GM23338 (cell line): ENCODE results near the gene FANCC. TPM values are rescaled to one million over a fixed set of nuclear protein-coding genes. Genes with fewer than 3 reads are reported as not detected.

Source experiments
- ATAC-seq: fragments of 200-7000 bp; cut with Tn5 transposase; 3 replicates; pipeline ENCODE4 v1.9.1; 2020
- DNase-seq: peaks from one replicate; pipeline ENCODE4 v3.0.0-alpha.2; 2015; ENCODE audit warnings: low spot score
- H2AFZ ChIP-seq: fragments of 200-600 bp; sonication (generic); 2 replicates; pipeline ENCODE4 v1.8.0; 2016; ENCODE audit warnings: antibody characterized with exemption, mild to moderate bottlenecking, moderate library complexity
- H3F3A ChIP-seq: fragments of 200-600 bp; sonication (generic); replicated peaks from 2 replicates; pipeline ENCODE4 v1.8.0; 2017; ENCODE audit warnings: antibody characterized with exemption, mixed run types, low read depth
- H3K27ac ChIP-seq: fragments of 200-600 bp; sonication (generic); 2 replicates; pipeline ENCODE4 v1.6.1; 2016; ENCODE audit warnings: low read depth
- H3K27me3 ChIP-seq: fragments of 200-600 bp; sonication (generic); 2 replicates; pipeline ENCODE4 v1.8.0; 2016; ENCODE audit warnings: mild to moderate bottlenecking, mixed run types, moderate library complexity; ENCODE audit not compliant: insufficient read depth
- H3K36me3 ChIP-seq: fragments of 200-600 bp; sonication (generic); 2 replicates; pipeline ENCODE4 v1.8.0; 2016; ENCODE audit warnings: mild to moderate bottlenecking; ENCODE audit not compliant: insufficient read depth
- H3K4me1 ChIP-seq: fragments of 200-600 bp; sonication (generic); 2 replicates; pipeline ENCODE4 v1.8.0; 2016; ENCODE audit warnings: mild to moderate bottlenecking, moderate library complexity; ENCODE audit not compliant: insufficient read depth
- H3K4me2 ChIP-seq: fragments of 200-600 bp; sonication (generic); 2 replicates; pipeline ENCODE4 v1.7.1; 2017; ENCODE audit warnings: mixed run types
- H3K4me3 ChIP-seq: fragments of 200-600 bp; sonication (generic); 2 replicates; pipeline ENCODE4 v1.6.1; 2016; ENCODE audit warnings: mixed run types
- H3K79me2 ChIP-seq: fragments of 200-600 bp; sonication (generic); replicated peaks from 2 replicates; pipeline ENCODE4 v1.8.0; 2017; ENCODE audit warnings: mild to moderate bottlenecking; ENCODE audit not compliant: insufficient read depth
- H3K9me2 ChIP-seq: fragments of 200-600 bp; sonication (generic); 2 replicates; pipeline ENCODE4 v1.8.0; 2017; ENCODE audit not compliant: insufficient read depth
- H4K20me1 ChIP-seq: fragments of 200-600 bp; sonication (generic); replicated peaks from 2 replicates; pipeline ENCODE4 v1.8.0; 2017; ENCODE audit warnings: mild to moderate bottlenecking; ENCODE audit not compliant: insufficient read depth
- H3K27ac Mint-ChIP-seq: 2 replicates; pipeline ENCODE4 v1.8.0; 2020; ENCODE audit warnings: inconsistent platforms, mild to moderate bottlenecking, moderate library complexity, mixed read lengths
- H3K27me3 Mint-ChIP-seq: 3 replicates; pipeline ENCODE4 v1.8.0; 2022; ENCODE audit warnings: low read depth, mild to moderate bottlenecking, moderate library complexity, mixed read lengths, inconsistent platforms; ENCODE audit not compliant: insufficient read depth, poor library complexity
- H3K36me3 Mint-ChIP-seq: 3 replicates; pipeline ENCODE4 v1.8.0; 2021; ENCODE audit warnings: low read depth, mild to moderate bottlenecking, inconsistent platforms, moderate library complexity, mixed read lengths
- H3K4me1 Mint-ChIP-seq: 3 replicates; pipeline ENCODE4 v1.8.0; 2020; ENCODE audit warnings: mild to moderate bottlenecking, inconsistent platforms, mixed read lengths
- H3K4me3 Mint-ChIP-seq: 3 replicates; pipeline ENCODE4 v1.8.0; 2021; ENCODE audit warnings: moderate library complexity, mild to moderate bottlenecking, inconsistent platforms, mixed read lengths
- H3K9me3 Mint-ChIP-seq: 3 replicates; pipeline ENCODE4 v1.8.0; 2020; ENCODE audit warnings: moderate library complexity, mild to moderate bottlenecking, inconsistent platforms, mixed read lengths
- CREB1 ChIP-seq: fragments of 250-450 bp; sonication (Bioruptor Pico); IDR thresholded peaks from 2 replicates; pipeline ENCODE4 v1.5.0; 2020; ENCODE audit warnings: low read depth, mild to moderate bottlenecking, moderate library complexity
- ETS1 ChIP-seq: IDR thresholded peaks from 2 replicates; pipeline ENCODE4 v1.6.1; 2016; ENCODE audit warnings: antibody characterized with exemption
- EZH2 ChIP-seq: fragments of 200-600 bp; sonication (generic); IDR thresholded peaks from one replicate; pipeline ENCODE4 v1.8.0; 2017; ENCODE audit warnings: antibody characterized with exemption, mild to moderate bottlenecking, low read depth; ENCODE audit not compliant: unreplicated experiment
- JUNB ChIP-seq: IDR thresholded peaks from one replicate; pipeline ENCODE4 v1.6.1; 2016; ENCODE audit warnings: antibody characterized with exemption; ENCODE audit not compliant: unreplicated experiment
- POLR2AphosphoS5 ChIP-seq: IDR thresholded peaks from 2 replicates; pipeline ENCODE4 v1.6.1; 2016; ENCODE audit warnings: antibody characterized with exemption, low read depth
- ZNF114 ChIP-seq: fragments of 250-450 bp; sonication (Bioruptor Pico); IDR thresholded peaks from 2 replicates; pipeline ENCODE4 v1.5.0; 2020; ENCODE audit warnings: mild to moderate bottlenecking, moderate library complexity
- ZNF331 ChIP-seq: fragments of 250-450 bp; sonication (Bioruptor Pico); IDR thresholded peaks from 2 replicates; pipeline ENCODE4 v1.5.0; 2020; ENCODE audit warnings: low read depth, mild to moderate bottlenecking, moderate library complexity
- ZNF462 ChIP-seq: fragments of 250-450 bp; sonication (Bioruptor Pico); IDR thresholded peaks from 2 replicates; pipeline ENCODE4 v1.5.0; 2020; ENCODE audit warnings: mild to moderate bottlenecking, moderate library complexity
- polyA plus RNA-seq: library from polyadenylated mRNA; unstranded; fragments of >200 nt; fragmentation: Nextera tagmentation; extraction: Ambion mirVana; gene quantifications from 2 replicates; pipeline ENCODE4 v1.2.1, GENCODE V29; 2016
- total RNA-seq: library from RNA; depleted of rRNA; stranded (reverse); fragments of >200 nt; shearing (Covaris generic); gene quantifications from 2 replicates; pipeline ENCODE4 v1.2.3, GENCODE V29; 2014

The FANCC gene
- total and polyA plus RNA-seq, 2 experiments from 2014 or later = 7.8 to 18.1 TPM

GRCh38 chr9:95316274-95316673, 1.2 kb downstream of the FANCC start:
- H3K4me1 Mint-ChIP-seq = peaks cover 26% of the 10 kb centered on the region
- Histone ChIP-seq H3K36me3 (no peaks in the 10 kb centered on the region), H3K9me2 (no peaks in the 10 kb centered on the region), H3K27me3 (no peaks in the 10 kb centered on the region), H4K20me1 (no peaks in the 10 kb centered on the region), H3K4me1 (peaks cover 9% of the 10 kb centered on the region), H3F3A (0 out of 2 replicates have a peak, but pooled peaks cover 4% of the 10 kb centered on the region), H2AFZ (no peak overlapping the region), H3K4me2 (peak overlapping the region; percentile 71), H3K79me2 (peaks cover 32% of the 10 kb centered on the region), H3K27ac (peak overlapping the region; percentile 71), H3K4me3 (peak overlapping the region; percentile 60)
- peak overlapping the region; percentile 93; the same call in 1 of the 2 replicates for H3K27ac Mint-ChIP-seq
- H3K4me3 Mint-ChIP-seq = peak overlapping the region; percentile 86
- ATAC-seq = no peak
- DNase-seq = no peak
- no peaks in the 10 kb centered on the region for H3K36me3 Mint-ChIP-seq
- peaks cover 5% of the 10 kb centered on the region for H3K27me3 Mint-ChIP-seq
- H3K9me3 Mint-ChIP-seq = no peaks in the 10 kb centered on the region
- TF ChIP-seq EZH2 (no peak), POLR2AphosphoS5 (no peak), ETS1 (no peak), JUNB (no peak), CREB1 (CRISPR knock-in tag) (no peak), ZNF331 (no peak), ZNF462 (CRISPR knock-in tag) (no peak), ZNF114 (CRISPR knock-in tag) (no peak)
